Measurements from ENCODE around the gene MED4. TPM values are rescaled to one million over a fixed set of nuclear protein-coding genes. Genes with fewer than 3 reads are reported as not detected.
A peak's percentile ranks its signal among the peaks of the same experiment; 100 is the strongest.

The MED4 gene
- 10 to 100 TPM; 39.0 to 45.1 (median 39.8) TPM for total RNA-seq

DNA sequence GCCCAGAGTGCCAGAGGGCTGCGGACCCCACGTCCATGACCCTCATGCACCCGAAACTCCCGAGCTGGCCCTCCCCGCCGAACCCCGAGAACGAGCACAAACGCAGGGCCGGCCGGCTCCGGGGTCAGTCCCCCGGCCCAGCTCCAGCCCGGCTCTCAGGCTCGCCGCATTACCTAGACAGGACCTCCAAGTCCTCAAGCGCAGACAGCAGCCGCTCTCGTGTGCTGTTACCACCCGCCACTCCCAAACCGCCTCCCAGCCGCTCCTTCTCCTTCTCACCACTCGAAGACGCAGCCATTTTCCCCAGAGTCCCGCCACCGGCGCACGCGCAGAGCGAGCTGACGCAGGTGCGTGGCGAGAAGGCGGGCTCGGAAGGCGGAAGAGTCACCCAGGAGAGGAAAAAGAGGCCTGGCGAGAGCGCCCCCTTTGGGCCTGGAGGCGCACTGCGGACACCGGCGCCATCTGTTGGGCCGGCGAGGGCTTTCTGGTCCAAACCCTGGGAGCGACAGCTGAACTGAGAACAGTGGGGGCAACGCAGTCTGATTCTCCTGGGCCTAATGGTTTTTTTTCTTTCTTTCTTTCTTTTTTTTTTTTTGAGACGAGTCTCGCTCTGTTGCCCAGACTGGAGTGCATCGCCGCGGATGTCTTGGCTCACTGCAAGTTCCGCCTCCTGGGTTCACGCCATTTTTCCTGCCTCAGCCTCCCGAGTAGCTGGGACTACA lies at the start of gene MED4:
Gene MED4 (minus strand): TSS at position 324 of the 722 bp plus-strand sequence. CDS start 26 bp downstream, at position 298.
- Histone ChIP-seq H3K27me3 (no peaks in the 10 kb centered on the region), H3K9me3 (no peaks in the 10 kb centered on the region), H3K27ac (peak within 1 kb of the TSS; percentile 88 to 89), H3K4me3 (peak within 1 kb of the TSS; percentile 76 to 99 (median 90)), H3K36me3 (no peaks in the 10 kb centered on the region), H3K4me1 (peaks cover 0 to under 1% of the 10 kb centered on the region in 2 donors)
- TF ChIP-seq POLR2AphosphoS5 (IDR thresholded peaks at IDR 0.05) (peak; percentile 94 to 99 (median 98)), POLR2A (IDR thresholded peaks at IDR 0.05) (peak; percentile 82)
- TF ChIP-seq, protein P1, sequence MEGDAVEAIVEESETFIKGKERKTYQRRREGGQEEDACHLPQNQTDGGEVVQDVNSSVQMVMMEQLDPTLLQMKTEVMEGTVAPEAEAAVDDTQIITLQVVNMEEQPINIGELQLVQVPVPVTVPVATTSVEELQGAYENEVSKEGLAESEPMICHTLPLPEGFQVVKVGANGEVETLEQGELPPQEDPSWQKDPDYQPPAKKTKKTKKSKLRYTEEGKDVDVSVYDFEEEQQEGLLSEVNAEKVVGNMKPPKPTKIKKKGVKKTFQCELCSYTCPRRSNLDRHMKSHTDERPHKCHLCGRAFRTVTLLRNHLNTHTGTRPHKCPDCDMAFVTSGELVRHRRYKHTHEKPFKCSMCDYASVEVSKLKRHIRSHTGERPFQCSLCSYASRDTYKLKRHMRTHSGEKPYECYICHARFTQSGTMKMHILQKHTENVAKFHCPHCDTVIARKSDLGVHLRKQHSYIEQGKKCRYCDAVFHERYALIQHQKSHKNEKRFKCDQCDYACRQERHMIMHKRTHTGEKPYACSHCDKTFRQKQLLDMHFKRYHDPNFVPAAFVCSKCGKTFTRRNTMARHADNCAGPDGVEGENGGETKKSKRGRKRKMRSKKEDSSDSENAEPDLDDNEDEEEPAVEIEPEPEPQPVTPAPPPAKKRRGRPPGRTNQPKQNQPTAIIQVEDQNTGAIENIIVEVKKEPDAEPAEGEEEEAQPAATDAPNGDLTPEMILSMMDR (IDR thresholded peaks at IDR 0.05), result peak; percentile 98 to 99 (median 99)
- intact Hi-C loops (cut with DNase I; ENCODE audit: low total_unique reads), result no loop called here
- peak; percentile 92 to 94 for DNase-seq (ENCODE audit: low spot score in 2 of 2)

- no peaks in the 10 kb centered on the region for H3K4me1 ChIP-seq
Measured at GRCh38 chr13:48144413-48145035, 49.6 kb upstream of the MED4 start.

GRCh38 chr13:48142436-48142835 lies 47.5 kb upstream of the MED4 start:
- H3K27ac ChIP-seq, result no peak overlapping the region
- no peaks in the 10 kb centered on the region for H3K4me1 ChIP-seq
- TF ChIP-seq POLR2AphosphoS5 (IDR thresholded peaks at IDR 0.05) (no peak), POLR2A (IDR thresholded peaks at IDR 0.05) (no peak)
- TF ChIP-seq, protein P1 (IDR thresholded peaks at IDR 0.05), result no peak
- no peak overlapping the region for H3K4me3 ChIP-seq
- DNase-seq (ENCODE audit: low spot score in 2 of 2), result no peak
- H3K36me3 ChIP-seq, result no peaks in the 10 kb centered on the region
- intact Hi-C loops (cut with DNase I; ENCODE audit: low total_unique reads), result loop anchor here (10.0 kb wide), 1 partner anchor 162 kb away; the partner anchor contains the start of gene RB1
- H3K27me3 ChIP-seq, result no peaks in the 10 kb centered on the region
- no peaks in the 10 kb centered on the region for H3K9me3 ChIP-seq

More at GRCh38 chr13:48144413-48145035, 49.6 kb upstream of the MED4 start:
- Histone ChIP-seq H3K4me3 (no peak overlapping the region), H3K27me3 (no peaks in the 10 kb centered on the region), H3K27ac (peak overlapping the region in 1 of 2 donors; percentile 48), H3K36me3 (no peaks in the 10 kb centered on the region), H3K9me3 (no peaks in the 10 kb centered on the region)
- no peak for TF ChIP-seq POLR2A (IDR thresholded peaks at IDR 0.05)
- no peak for TF ChIP-seq POLR2AphosphoS5 (IDR thresholded peaks at IDR 0.05)
- TF ChIP-seq, protein P1 (IDR thresholded peaks at IDR 0.05), result no peak
- no peak for DNase-seq (ENCODE audit: low spot score in 2 of 2)
- intact Hi-C loops (cut with DNase I; ENCODE audit: low total_unique reads), result loop anchor here (10.0 kb wide), 1 partner anchor 160 kb away; the partner anchor contains the start of gene RB1

- no peaks in the 10 kb centered on the region for H3K4me1 ChIP-seq
- TF ChIP-seq POLR2A (IDR thresholded peaks at IDR 0.05), result no peak
- no peak for TF ChIP-seq POLR2AphosphoS5 (IDR thresholded peaks at IDR 0.05)
- TF ChIP-seq, protein P1 (IDR thresholded peaks at IDR 0.05), result no peak
- no peaks in the 10 kb centered on the region for H3K9me3 ChIP-seq
- no peaks in the 10 kb centered on the region for H3K27me3 ChIP-seq
- H3K27ac ChIP-seq, result no peak overlapping the region
- H3K4me3 ChIP-seq, result no peak overlapping the region
- H3K36me3 ChIP-seq, result no peaks in the 10 kb centered on the region
- no peak for DNase-seq (ENCODE audit: low spot score in 2 of 2)
- intact Hi-C loops (cut with DNase I; ENCODE audit: low total_unique reads), result no loop called here
Measured at GRCh38 chr13:48138270-48138669, 43.4 kb upstream of the MED4 start.

DNA sequence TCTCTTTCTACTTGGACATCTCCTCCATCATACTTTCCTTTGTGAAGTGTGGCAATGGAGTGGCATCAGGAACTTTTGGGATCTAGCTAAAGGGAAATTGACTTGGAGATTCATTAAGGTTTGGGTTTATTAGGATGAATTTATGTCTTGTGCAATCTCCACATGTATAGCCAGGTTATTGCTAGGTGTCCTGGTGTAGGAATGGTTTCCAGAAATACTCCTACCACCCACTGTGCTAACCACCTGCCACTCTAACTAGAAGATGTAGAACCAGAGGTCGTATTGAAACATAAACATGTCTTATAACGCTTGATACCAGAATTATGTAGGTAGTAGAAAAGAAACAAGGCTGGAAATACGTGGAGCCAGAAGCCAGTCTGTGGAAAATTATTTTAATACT lies 38.1 kb upstream of the MED4 start:
- Histone ChIP-seq H3K27me3 (no peaks in the 10 kb centered on the region), H3K4me3 (no peak overlapping the region), H3K36me3 (no peaks in the 10 kb centered on the region), H3K4me1 (no peaks in the 10 kb centered on the region), H3K9me3 (no peaks in the 10 kb centered on the region), H3K27ac (no peak overlapping the region)
- intact Hi-C loops (cut with DNase I; ENCODE audit: low total_unique reads), result no loop called here
- no peak for DNase-seq (ENCODE audit: low spot score in 2 of 2)
- TF ChIP-seq, protein P1 (IDR thresholded peaks at IDR 0.05), result no peak

Measured in breast epithelium (tissue), 4 donors.